ENCODE measurements around the gene KRT7.
"Not testable (repeated sequence)": the region's sequence is repeated elsewhere in the genome, so short reads cannot be mapped to it uniquely, and the experiment has no call there.

The KRT7 gene

GRCh38 chr12:52280796-52281560 is 47.9 kb downstream of the KRT7 start:
- FAIRE-seq: no peak

GRCh38 chr12:52284562-52285171 is 51.6 kb downstream of the KRT7 start:
- FAIRE-seq: no peak

- FAIRE-seq: no peak
Observed at GRCh38 chr12:52285172-52285745, 52.2 kb downstream of the KRT7 start.

GRCh38 chr12:52285851-52286530 is 52.9 kb downstream of the KRT7 start:
- no peak for FAIRE-seq

GRCh38 chr12:52286857-52287785 is 54.1 kb downstream of the KRT7 start:
- FAIRE-seq: not testable (repeated sequence)

- FAIRE-seq: not testable (repeated sequence)
Observed at GRCh38 chr12:52287816-52288805, 55.1 kb downstream of the KRT7 start.

GRCh38 chr12:52290483-52291134 is 57.6 kb downstream of the KRT7 start:
- FAIRE-seq: not testable (repeated sequence)

- no peak for FAIRE-seq
Observed at GRCh38 chr12:52291267-52291935, 58.4 kb downstream of the KRT7 start, which contains the start of gene KRT81. TSS of gene KRT81 (minus strand) at chr12:52291534. CDS start at chr12:52291465, 69 bp downstream.

- no peak for FAIRE-seq
Observed at GRCh38 chr12:52293926-52294325, 60.9 kb downstream of the KRT7 start.

- no peak for FAIRE-seq
Observed at GRCh38 chr12:52294803-52295202, 61.8 kb downstream of the KRT7 start.

- FAIRE-seq: no peak
Observed at GRCh38 chr12:52295663-52296062, 62.6 kb downstream of the KRT7 start.

GRCh38 chr12:52296572-52297215 is 63.7 kb downstream of the KRT7 start:
- no peak for FAIRE-seq
